IMR-90 (cell line): ENCODE results near the gene LAMA2.

Experiments used
- BHLHE40 ChIP-seq: fragments of 150-350 bp; IDR thresholded peaks from 2 replicates; pipeline ENCODE4 v1.6.1; 2016; ENCODE audit warnings: mild to moderate bottlenecking, low read depth, low read length
- CTCF ChIP-seq: conservative IDR thresholded peaks from 2 replicates; pipeline ENCODE4 v1.5.1; 2012; ENCODE audit warnings: mild to moderate bottlenecking, low read depth, low read length, improper control_type of control experiment
- ELK1 ChIP-seq: fragments of 150-350 bp; IDR thresholded peaks from 2 replicates; pipeline ENCODE4 v1.6.1; 2016; ENCODE audit warnings: low read depth, mild to moderate bottlenecking, low read length, moderate library complexity, borderline replicate concordance
- RAD21 ChIP-seq: IDR thresholded peaks from 2 replicates; pipeline ENCODE4 v1.6.1; 2012; ENCODE audit warnings: low read length, improper control_type of control experiment
- USF2 ChIP-seq: fragments of 150-350 bp; IDR thresholded peaks from 2 replicates; pipeline ENCODE4 v1.6.1; 2017; ENCODE audit warnings: mild to moderate bottlenecking, antibody characterized with exemption, low read length, low read depth

GRCh38 chr6:129491436-129491835, 608.5 kb downstream of the LAMA2 start:
- no peak for TF ChIP-seq CTCF
- no peak for TF ChIP-seq ELK1
- TF ChIP-seq RAD21: no peak
- no peak for TF ChIP-seq USF2
- TF ChIP-seq BHLHE40: no peak
